GM10266 (cell line): Measurements from ENCODE around the gene FLT3LG.
A peak's percentile ranks its signal among the peaks of the same experiment; 100 is the strongest.
"Not testable (repeated sequence)": the region's sequence is repeated elsewhere in the genome, so short reads cannot be mapped to it uniquely, and the experiment has no call there.

Source experiments
- DNase-seq: peaks from one replicate; pipeline ENCODE4 v3.0.0; 2012; ENCODE audit errors: extremely low spot score
- CTCF ChIP-seq: IDR thresholded peaks from 2 replicates; pipeline ENCODE4 v1.5.1; 2012; ENCODE audit warnings: mild to moderate bottlenecking, low read depth; ENCODE audit not compliant: control insufficient read depth, insufficient read depth; ENCODE audit errors: missing control alignments

The FLT3LG gene

DNA sequence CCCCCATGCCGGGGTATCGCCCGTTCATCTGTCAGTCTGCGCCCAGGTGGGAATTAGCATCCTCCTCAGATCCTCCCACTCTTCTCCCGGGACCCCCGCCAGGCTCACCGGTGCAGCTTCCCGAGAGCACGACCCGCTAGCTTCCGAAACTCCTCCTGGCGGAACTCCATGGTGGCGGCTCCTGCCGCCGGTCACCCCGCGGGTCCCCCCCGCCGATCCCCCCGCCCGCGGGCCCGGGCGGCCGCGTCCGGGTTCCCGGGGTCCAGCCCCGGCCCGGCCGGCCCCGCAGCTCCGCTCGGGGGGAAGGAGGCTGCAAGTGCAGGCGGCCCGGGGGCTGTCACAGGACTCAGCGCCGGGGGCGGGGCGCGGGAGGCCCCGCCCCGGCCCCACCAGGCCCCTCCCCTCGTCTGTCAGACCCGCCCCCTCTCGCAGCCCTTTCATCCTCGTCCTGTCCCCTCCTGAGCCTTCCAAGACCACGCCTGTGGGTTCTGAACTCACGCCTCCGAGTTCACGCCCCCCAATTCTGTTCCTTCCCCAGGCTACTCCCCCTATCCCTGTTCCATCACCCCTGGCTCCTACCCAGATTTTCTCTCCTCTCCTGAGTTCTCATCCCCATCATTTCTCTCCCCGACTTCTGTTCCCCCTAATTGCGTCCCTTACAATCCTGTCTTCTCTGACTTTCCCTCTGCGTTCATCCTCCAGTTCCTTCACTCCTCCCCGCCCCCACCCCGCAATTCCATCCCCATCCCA is 32.6 kb upstream of the FLT3LG start, which contains the start of gene SLC17A7:
Gene SLC17A7 (minus strand): TSS at position 318 of the 750 bp plus-strand sequence. CDS start 148 bp downstream, at position 170.
- DNase-seq: peak; percentile 86
- TF ChIP-seq CTCF: no peak

DNA sequence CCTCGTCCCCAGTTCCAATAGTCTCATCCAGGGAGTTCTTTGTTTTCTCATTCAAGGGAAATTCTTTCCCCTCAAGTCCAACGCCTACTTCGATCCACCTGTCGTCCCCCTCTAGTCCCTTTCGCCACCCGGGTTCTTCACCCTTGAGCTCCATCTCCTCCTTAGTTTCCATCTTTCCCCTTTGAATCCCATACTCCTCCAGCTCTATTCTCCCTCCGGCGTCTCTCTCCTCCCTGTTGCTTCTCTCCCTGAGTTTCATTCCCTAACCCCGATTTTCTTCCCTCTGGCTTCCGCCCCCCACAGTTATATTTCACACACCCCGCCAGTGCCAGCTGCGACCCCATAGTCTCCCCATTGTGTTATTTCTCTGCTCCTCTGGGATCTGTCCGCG is 32.1 kb upstream of the FLT3LG start:
- no peak for DNase-seq
- TF ChIP-seq CTCF: no peak

- no peak for DNase-seq
- no peak for TF ChIP-seq CTCF
Observed at GRCh38 chr19:49442354-49442753, 31.7 kb upstream of the FLT3LG start.

GRCh38 chr19:49442771-49443365 is 31.1 kb upstream of the FLT3LG start:
- peak; percentile 86 for DNase-seq
- no peak for TF ChIP-seq CTCF

DNA sequence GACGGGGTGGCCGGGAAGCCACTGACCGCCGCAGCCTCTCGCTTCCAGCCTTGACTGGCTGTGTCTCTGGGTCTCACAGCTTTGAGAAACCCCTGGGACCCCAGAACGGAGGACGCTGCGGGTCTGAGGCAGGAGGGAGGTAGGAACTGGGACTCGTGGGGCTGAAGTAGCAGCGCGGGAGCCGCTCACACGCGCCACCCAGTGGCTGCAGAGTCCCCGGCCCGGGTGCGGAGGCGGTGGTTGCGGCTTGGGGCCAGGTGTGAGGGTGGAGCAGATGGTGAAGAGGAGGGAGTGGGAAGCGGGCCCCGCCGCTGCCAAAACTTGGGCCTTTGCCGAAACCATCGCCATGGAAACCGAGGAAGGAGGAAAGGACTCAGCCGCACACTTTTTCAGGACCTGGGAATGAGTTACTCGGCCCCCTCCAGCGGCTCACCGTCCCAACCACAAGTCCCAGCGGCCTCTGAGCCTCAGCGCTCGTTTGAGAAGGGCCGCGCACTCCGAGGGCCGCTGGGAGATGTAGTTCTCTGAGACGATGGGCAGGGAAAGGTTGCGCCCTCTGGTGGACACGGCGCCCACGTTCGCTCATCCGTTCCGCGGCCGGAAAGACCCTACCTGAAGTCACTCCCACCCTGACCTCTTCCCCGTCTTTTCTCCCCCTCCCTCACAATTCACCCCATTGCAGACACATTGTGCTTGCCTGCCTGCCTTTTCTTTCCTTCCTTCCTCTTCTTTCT is 30.5 kb upstream of the FLT3LG start:
- TF ChIP-seq CTCF: peak; percentile 97
- peak; percentile 94 for DNase-seq

- not testable (repeated sequence) for DNase-seq
Observed at GRCh38 chr19:49444100-49444700, 29.8 kb upstream of the FLT3LG start.

GRCh38 chr19:49445997-49446396 is 28.0 kb upstream of the FLT3LG start:
- peak; percentile 10 for TF ChIP-seq CTCF
- no peak for DNase-seq
